Osteocyte (in vitro differentiated cells): ENCODE measurements around the gene CDK5RAP2. TPM values are rescaled to one million over a fixed set of nuclear protein-coding genes. Genes with fewer than 3 reads are reported as not detected.

Experiments
- DNase-seq: peaks from one replicate; pipeline ENCODE4 v3.0.0; 2021; ENCODE audit warnings: mixed read lengths; ENCODE audit not compliant: unreplicated experiment; ENCODE audit errors: extremely low spot score
- H3K27ac Mint-ChIP-seq: one replicate; pipeline ENCODE4 v1.8.0; 2021; ENCODE audit warnings: mild to moderate bottlenecking, mixed read lengths; ENCODE audit not compliant: unreplicated experiment
- H3K27me3 Mint-ChIP-seq: one replicate; pipeline ENCODE4 v1.8.0; 2021; ENCODE audit warnings: mixed read lengths; ENCODE audit not compliant: unreplicated experiment
- H3K36me3 Mint-ChIP-seq: one replicate; pipeline ENCODE4 v1.8.0; 2021; ENCODE audit warnings: mixed read lengths; ENCODE audit not compliant: unreplicated experiment
- H3K4me1 Mint-ChIP-seq: one replicate; pipeline ENCODE4 v1.8.0; 2021; ENCODE audit warnings: mixed read lengths; ENCODE audit not compliant: unreplicated experiment
- H3K4me3 Mint-ChIP-seq: one replicate; pipeline ENCODE4 v1.8.0; 2021; ENCODE audit warnings: mild to moderate bottlenecking, moderate library complexity, mixed read lengths; ENCODE audit not compliant: unreplicated experiment
- H3K9me3 Mint-ChIP-seq: one replicate; pipeline ENCODE4 v1.8.0; 2021; ENCODE audit warnings: mixed read lengths; ENCODE audit not compliant: unreplicated experiment
- CTCF ChIP-seq: fragments of 200-600 bp; sonication (generic); IDR thresholded peaks from 2 replicates; pipeline ENCODE4 v1.5.0; 2021; ENCODE audit warnings: antibody characterized with exemption, mild to moderate bottlenecking, moderate library complexity
- total RNA-seq: library from RNA; stranded (reverse); gene quantifications from 2 replicates; pipeline ENCODE4 v1.2.1, GENCODE V29; 2021

The CDK5RAP2 gene
- total RNA-seq, 1 donor from 2014 or later = 48.7 TPM

- no peaks in the 10 kb centered on the region for H3K36me3 Mint-ChIP-seq
- TF ChIP-seq CTCF = no peak
- H3K27ac Mint-ChIP-seq = no peak overlapping the region
- no peak for DNase-seq
- no peaks in the 10 kb centered on the region for H3K4me1 Mint-ChIP-seq
- H3K9me3 Mint-ChIP-seq = peaks cover 3% of the 10 kb centered on the region
- H3K4me3 Mint-ChIP-seq = no peak overlapping the region
- H3K27me3 Mint-ChIP-seq = no peaks in the 10 kb centered on the region
Observed at GRCh38 chr9:120592210-120592609, 12.2 kb upstream of the CDK5RAP2 start.

- TF ChIP-seq CTCF = no peak
- no peak for DNase-seq
- Mint-ChIP-seq H3K27me3 (no peaks in the 10 kb centered on the region), H3K9me3 (peaks cover 3% of the 10 kb centered on the region), H3K4me3 (no peak overlapping the region), H3K27ac (no peak overlapping the region), H3K4me1 (peaks cover 5% of the 10 kb centered on the region), H3K36me3 (no peaks in the 10 kb centered on the region)
Observed at GRCh38 chr9:120587328-120587727, 7.4 kb upstream of the CDK5RAP2 start.

GRCh38 chr9:120583958-120584369, 4.0 kb upstream of the CDK5RAP2 start:
- no peak for DNase-seq
- no peaks in the 10 kb centered on the region for H3K36me3 Mint-ChIP-seq
- no peak overlapping the region for H3K4me3 Mint-ChIP-seq
- no peak for TF ChIP-seq CTCF
- H3K27me3 Mint-ChIP-seq = no peaks in the 10 kb centered on the region
- no peaks in the 10 kb centered on the region for H3K9me3 Mint-ChIP-seq
- peaks cover 16% of the 10 kb centered on the region for H3K4me1 Mint-ChIP-seq
- H3K27ac Mint-ChIP-seq = no peak overlapping the region

GRCh38 chr9:120579139-120580050, 572 bp downstream of the CDK5RAP2 start:
- TF ChIP-seq CTCF = no peak
- Mint-ChIP-seq H3K27me3 (no peaks in the 10 kb centered on the region), H3K9me3 (no peaks in the 10 kb centered on the region), H3K4me3 (peak overlapping the region; percentile 94), H3K27ac (peak overlapping the region; percentile 91), H3K36me3 (no peaks in the 10 kb centered on the region), H3K4me1 (peaks cover 20% of the 10 kb centered on the region)
- DNase-seq = no peak

- Mint-ChIP-seq H3K27me3 (no peaks in the 10 kb centered on the region), H3K4me3 (no peak overlapping the region), H3K27ac (no peak overlapping the region), H3K9me3 (no peaks in the 10 kb centered on the region), H3K4me1 (peaks cover 11% of the 10 kb centered on the region), H3K36me3 (peaks cover 12% of the 10 kb centered on the region)
- no peak for DNase-seq
- TF ChIP-seq CTCF = no peak
Observed at GRCh38 chr9:120574473-120574872, 5.5 kb downstream of the CDK5RAP2 start.
